Measurements from ENCODE around the gene MOV10L1. TPM values are rescaled to one million over a fixed set of nuclear protein-coding genes. Genes with fewer than 3 reads are reported as not detected.
A peak's percentile ranks its signal among the peaks of the same experiment; 100 is the strongest.
"Not testable (repeated sequence)": the region's sequence is repeated elsewhere in the genome, so short reads cannot be mapped to it uniquely, and the experiment has no call there.

MOV10L1 gene
- total and polyA plus RNA-seq, 7 experiments from 2014 or later = not detected

GRCh38 chr22:50085211-50085972 lies 4.4 kb upstream of the MOV10L1 start, which contains the start of gene MLC1:
Gene MLC1 (minus strand): TSS chr22:50085426. CDS start chr22:50084902, 524 bp downstream.
- DNase-seq (peak in 5 of 9 donors; percentile 8 to 21 (median 10)), ATAC-seq (no peak)
- no peaks in the 10 kb centered on the region for H3K9me3 ChIP-seq (ENCODE audit: control insufficient read depth in 2 of 3, low read length in 3 of 3)
- Mint-ChIP-seq H3K27ac (peak within 1 kb of the TSS in 2 of 9 donors; percentile 0), H3K9me3 (peaks cover 0 to 15% (median 5%) of the 10 kb centered on the region in 11 donors), H3K4me3 (peak within 1 kb of the TSS in 1 of 10 donors; percentile 69), H3K36me3 (peaks cover 0 to 13% (median 3%) of the 10 kb centered on the region in 5 donors), H3K27me3 (peaks cover 6 to 22% (median 15%) of the 10 kb centered on the region in 5 donors), H3K4me1 (peaks cover 0 to 21% (median 3%) of the 10 kb centered on the region in 7 donors)
- H3K4me1 ChIP-seq (ENCODE audit: control insufficient read depth in 2 of 2, insufficient read depth in 2 of 2, low read length in 2 of 2) = peaks cover 0 to 3% of the 10 kb centered on the region in 2 donors
- H3K27ac ChIP-seq (ENCODE audit: low read depth, low read length) = no peak within 1 kb of the TSS
- POLR2A ChIA-PET = no interaction called here
- CTCF ChIA-PET = interaction anchor here (0.6 to 1.1 kb wide), 3 partner anchors 25 to 155 kb away, joined by 3 read pairs; no protein-coding TSS in a partner anchor
- intact Hi-C loops (cut with micrococcal nuclease) = no loop called here
- H3K36me3 ChIP-seq (ENCODE audit: control insufficient read depth in 2 of 3, insufficient read depth in 3 of 3, low read length in 3 of 3) = no peaks in the 10 kb centered on the region
- H3K27me3 ChIP-seq (ENCODE audit: control insufficient read depth in 2 of 2, insufficient read depth in 2 of 2, low read length in 2 of 2) = no peaks in the 10 kb centered on the region
- peak within 1 kb of the TSS; percentile 5 for H3K4me3 ChIP-seq (ENCODE audit: low read length)

GRCh38 chr22:50086526-50086925 lies 3.3 kb upstream of the MOV10L1 start:
- POLR2A ChIA-PET = no interaction called here

GRCh38 chr22:50086975-50087374 lies 2.8 kb upstream of the MOV10L1 start:
- H3K4me3 Mint-ChIP-seq; H3K4me3 ChIP-seq (ENCODE audit: low read length); H3K27ac ChIP-seq (ENCODE audit: low read depth, low read length); H3K27me3 ChIP-seq (ENCODE audit: control insufficient read depth in 2 of 2, insufficient read depth in 2 of 2, low read length in 2 of 2); H3K4me1 ChIP-seq (ENCODE audit: control insufficient read depth in 2 of 2, insufficient read depth in 2 of 2, low read length in 2 of 2); DNase-seq; H3K9me3 ChIP-seq (ENCODE audit: control insufficient read depth in 2 of 3, low read length in 3 of 3); POLR2A ChIA-PET; ATAC-seq; H3K36me3 ChIP-seq (ENCODE audit: control insufficient read depth in 2 of 3, insufficient read depth in 3 of 3, low read length in 3 of 3); intact Hi-C loops (cut with micrococcal nuclease); CTCF ChIA-PET: not testable (repeated sequence)
- Mint-ChIP-seq H3K27ac (peak overlapping the region in 1 of 9 donors; percentile 19), H3K4me1 (peaks cover 0 to 16% (median 3%) of the 10 kb centered on the region in 7 donors), H3K36me3 (peaks cover 0 to 13% (median 3%) of the 10 kb centered on the region in 5 donors), H3K9me3 (peaks cover 0 to 15% (median 5%) of the 10 kb centered on the region in 11 donors), H3K27me3 (peaks cover 6 to 19% (median 12%) of the 10 kb centered on the region in 5 donors)

More at GRCh38 chr22:50086526-50086925, 3.3 kb upstream of the MOV10L1 start:
- H3K36me3 Mint-ChIP-seq = peaks cover 0 to 13% (median 3%) of the 10 kb centered on the region in 5 donors
- Histone ChIP-seq H3K9me3 (ENCODE audit: control insufficient read depth in 2 of 3, low read length in 3 of 3) (no peaks in the 10 kb centered on the region), H3K27ac (ENCODE audit: low read depth, low read length) (no peak overlapping the region), H3K27me3 (ENCODE audit: control insufficient read depth in 2 of 2, insufficient read depth in 2 of 2, low read length in 2 of 2) (no peaks in the 10 kb centered on the region), H3K36me3 (ENCODE audit: control insufficient read depth in 2 of 3, insufficient read depth in 3 of 3, low read length in 3 of 3) (no peaks in the 10 kb centered on the region), H3K4me3 (ENCODE audit: low read length) (no peak overlapping the region), H3K4me1 (ENCODE audit: control insufficient read depth in 2 of 2, insufficient read depth in 2 of 2, low read length in 2 of 2) (peaks cover 0 to 3% of the 10 kb centered on the region in 2 donors)
- H3K4me3 Mint-ChIP-seq = no peak overlapping the region
- H3K4me1 Mint-ChIP-seq = peaks cover 0 to 16% (median 3%) of the 10 kb centered on the region in 7 donors
- ATAC-seq = no peak
- H3K9me3 Mint-ChIP-seq = peaks cover 0 to 15% (median 5%) of the 10 kb centered on the region in 11 donors
- H3K27me3 Mint-ChIP-seq = peaks cover 6 to 19% (median 12%) of the 10 kb centered on the region in 5 donors
- intact Hi-C loops (cut with micrococcal nuclease) = no loop called here
- no peak for DNase-seq
- H3K27ac Mint-ChIP-seq = no peak overlapping the region
- CTCF ChIA-PET = no interaction called here

DNA sequence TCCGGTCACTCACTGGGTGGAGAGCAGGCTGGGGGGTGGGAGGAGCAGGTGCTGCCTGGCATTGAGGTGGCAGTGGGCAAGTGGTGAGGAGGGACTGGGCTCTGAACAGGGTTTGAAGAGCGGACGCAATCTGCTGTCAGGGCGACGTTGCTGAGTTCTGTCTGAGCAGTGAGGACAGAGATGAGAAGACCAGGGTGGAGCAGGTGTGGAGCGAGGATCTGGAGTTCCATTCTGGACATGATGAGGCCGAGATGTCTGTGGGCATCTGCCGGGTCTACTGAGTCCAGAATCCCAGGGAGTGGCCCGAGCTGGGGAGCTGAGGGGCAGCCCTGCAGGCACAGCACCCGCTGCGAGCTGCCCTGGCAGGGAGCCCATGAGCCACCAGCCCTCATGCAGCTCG lies 2.2 kb upstream of the MOV10L1 start:
- ATAC-seq (no peak), DNase-seq (no peak)
- Mint-ChIP-seq H3K27me3 (peaks cover 6 to 19% (median 12%) of the 10 kb centered on the region in 5 donors), H3K4me3 (no peak overlapping the region), H3K9me3 (peaks cover 0 to 15% (median 5%) of the 10 kb centered on the region in 11 donors), H3K27ac (peak overlapping the region in 1 of 9 donors; percentile 29), H3K4me1 (peaks cover 0 to 16% (median 3%) of the 10 kb centered on the region in 7 donors), H3K36me3 (peaks cover 0 to 13% (median 3%) of the 10 kb centered on the region in 5 donors)
- peaks cover 0 to 3% of the 10 kb centered on the region in 2 donors for H3K4me1 ChIP-seq (ENCODE audit: control insufficient read depth in 2 of 2, insufficient read depth in 2 of 2, low read length in 2 of 2)
- ChIA-PET POLR2A (no interaction called here), CTCF (no interaction called here)
- intact Hi-C loops (cut with micrococcal nuclease) = no loop called here
- no peak overlapping the region for H3K27ac ChIP-seq (ENCODE audit: low read depth, low read length)
- H3K27me3 ChIP-seq (ENCODE audit: control insufficient read depth in 2 of 2, insufficient read depth in 2 of 2, low read length in 2 of 2) = no peaks in the 10 kb centered on the region
- H3K36me3 ChIP-seq (ENCODE audit: control insufficient read depth in 2 of 3, insufficient read depth in 3 of 3, low read length in 3 of 3) = no peaks in the 10 kb centered on the region
- H3K9me3 ChIP-seq (ENCODE audit: control insufficient read depth in 2 of 3, low read length in 3 of 3) = no peaks in the 10 kb centered on the region
- no peak overlapping the region for H3K4me3 ChIP-seq (ENCODE audit: low read length)

GRCh38 chr22:50088096-50088495 lies 1.7 kb upstream of the MOV10L1 start:
- H3K4me3 ChIP-seq (ENCODE audit: low read length) = no peak overlapping the region

DNA sequence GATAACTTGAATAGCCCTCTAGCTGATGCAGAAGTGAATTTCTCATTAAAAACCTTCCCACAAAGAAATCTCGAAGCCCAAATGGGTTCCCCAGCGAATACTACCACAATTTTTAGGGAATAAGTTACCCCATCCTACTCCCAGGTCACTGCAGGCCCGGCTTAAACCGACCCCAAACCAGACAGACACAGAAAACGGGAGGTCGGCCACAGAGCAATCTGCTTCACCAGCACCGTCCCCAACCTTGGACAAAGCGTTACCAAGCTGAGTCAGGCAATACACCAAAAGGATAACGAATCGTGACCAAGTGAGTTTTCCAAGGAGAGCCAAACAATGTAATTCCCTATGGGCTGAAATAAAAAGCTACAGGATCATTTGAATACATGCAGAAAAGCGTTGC lies 575 bp upstream of the MOV10L1 start:
- Mint-ChIP-seq H3K9me3 (peaks cover 0 to 15% (median 5%) of the 10 kb centered on the region in 11 donors), H3K4me3 (no peak overlapping the region), H3K36me3 (peaks cover 0 to 13% (median 3%) of the 10 kb centered on the region in 5 donors), H3K27ac (no peak overlapping the region), H3K27me3 (peaks cover 6 to 26% (median 12%) of the 10 kb centered on the region in 5 donors), H3K4me1 (peaks cover 0 to 16% (median 0%) of the 10 kb centered on the region in 7 donors)
- Histone ChIP-seq H3K27me3 (ENCODE audit: control insufficient read depth in 2 of 2, insufficient read depth in 2 of 2, low read length in 2 of 2) (no peaks in the 10 kb centered on the region), H3K9me3 (ENCODE audit: control insufficient read depth in 2 of 3, low read length in 3 of 3) (no peaks in the 10 kb centered on the region), H3K36me3 (ENCODE audit: control insufficient read depth in 2 of 3, insufficient read depth in 3 of 3, low read length in 3 of 3) (no peaks in the 10 kb centered on the region), H3K27ac (ENCODE audit: low read depth, low read length) (no peak overlapping the region), H3K4me3 (ENCODE audit: low read length) (no peak overlapping the region), H3K4me1 (ENCODE audit: control insufficient read depth in 2 of 2, insufficient read depth in 2 of 2, low read length in 2 of 2) (peaks cover 0 to 3% of the 10 kb centered on the region in 2 donors)
- POLR2A ChIA-PET = interaction anchor here (0.5 kb wide), 1 partner anchor 21 kb away, joined by 5 read pairs; no protein-coding TSS in a partner anchor
- intact Hi-C loops (cut with micrococcal nuclease) = no loop called here
- ATAC-seq (no peak), DNase-seq (no peak)
- CTCF ChIA-PET = no interaction called here

More at GRCh38 chr22:50088096-50088495, 1.7 kb upstream of the MOV10L1 start:
- Mint-ChIP-seq H3K4me3 (no peak overlapping the region), H3K27me3 (peaks cover 6 to 19% (median 12%) of the 10 kb centered on the region in 5 donors), H3K4me1 (peaks cover 0 to 16% (median 0%) of the 10 kb centered on the region in 7 donors), H3K27ac (no peak overlapping the region), H3K36me3 (peaks cover 0 to 13% (median 3%) of the 10 kb centered on the region in 5 donors), H3K9me3 (peaks cover 0 to 15% (median 5%) of the 10 kb centered on the region in 11 donors)
- ATAC-seq (no peak), DNase-seq (no peak)
- H3K4me1 ChIP-seq (ENCODE audit: control insufficient read depth in 2 of 2, insufficient read depth in 2 of 2, low read length in 2 of 2) = peaks cover 0 to 3% of the 10 kb centered on the region in 2 donors
- intact Hi-C loops (cut with micrococcal nuclease) = no loop called here
- no peaks in the 10 kb centered on the region for H3K27me3 ChIP-seq (ENCODE audit: control insufficient read depth in 2 of 2, insufficient read depth in 2 of 2, low read length in 2 of 2)
- H3K27ac ChIP-seq (ENCODE audit: low read depth, low read length) = no peak overlapping the region
- H3K36me3 ChIP-seq (ENCODE audit: control insufficient read depth in 2 of 3, insufficient read depth in 3 of 3, low read length in 3 of 3) = no peaks in the 10 kb centered on the region
- H3K9me3 ChIP-seq (ENCODE audit: control insufficient read depth in 2 of 3, low read length in 3 of 3) = no peaks in the 10 kb centered on the region
- ChIA-PET POLR2A (no interaction called here), CTCF (interaction anchor here (0.7 kb wide), 1 partner anchor 16 kb away, joined by 3 read pairs; no protein-coding TSS in a partner anchor)

Measured in naive thymus-derived CD4-positive, alpha-beta T cell (primary cell).